Measurements from ENCODE around the gene ELAVL4.

ELAVL4 gene

DNA sequence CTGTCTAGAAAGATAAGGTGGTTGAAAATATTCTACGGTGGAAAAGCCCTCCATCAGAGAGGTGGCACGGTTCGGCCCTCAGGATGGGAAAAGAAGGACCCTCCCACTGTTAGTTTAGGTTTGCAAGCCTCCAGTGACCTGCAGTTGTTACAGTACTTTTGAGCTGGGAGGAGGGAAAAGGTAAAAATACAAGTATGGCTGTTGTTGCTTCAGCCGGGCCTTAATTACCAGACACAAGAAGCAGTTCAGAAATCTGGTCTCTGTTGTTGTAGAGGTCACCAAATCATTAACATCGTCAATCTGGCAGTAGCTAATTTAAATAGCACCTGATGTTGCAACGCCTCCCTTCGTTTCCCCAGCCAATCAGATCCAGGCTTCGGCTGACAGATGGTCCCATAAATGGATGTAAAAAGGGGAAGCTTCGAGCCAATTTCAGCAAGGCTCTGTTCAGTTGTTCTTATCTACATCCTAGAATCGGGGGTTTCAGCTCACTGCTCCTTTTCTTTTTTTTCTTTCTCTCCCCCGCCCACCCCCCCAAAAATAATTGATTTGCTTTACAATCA lies at the start of gene ELAVL4:
Gene ELAVL4, plus strand, starts transcription at position 424 of the 563 bp plus-strand sequence. CDS start 270 bp downstream, outside the sequence.
- DNase-seq (ENCODE audit: low spot score): no peak
- TF ChIP-seq CTCF (IDR thresholded peaks at IDR 0.05; ENCODE audit: extremely low read depth, missing control alignments): no peak

GRCh38 chr1:50060279-50060678 lies 48.4 kb upstream of the ELAVL4 start:
- DNase-seq (ENCODE audit: low spot score): no peak
- no peak for TF ChIP-seq CTCF (IDR thresholded peaks at IDR 0.05; ENCODE audit: extremely low read depth, missing control alignments)

- DNase-seq (ENCODE audit: low spot score): no peak
- TF ChIP-seq CTCF (IDR thresholded peaks at IDR 0.05; ENCODE audit: extremely low read depth, missing control alignments): no peak
These were observed 41.9 kb upstream of the ELAVL4 start for GRCh38 chr1:50066806-50067205.

GRCh38 chr1:50074931-50075330 lies 33.8 kb upstream of the ELAVL4 start:
- DNase-seq (ENCODE audit: low spot score): no peak
- no peak for TF ChIP-seq CTCF (IDR thresholded peaks at IDR 0.05; ENCODE audit: extremely low read depth, missing control alignments)

GRCh38 chr1:50077273-50077672 lies 31.4 kb upstream of the ELAVL4 start:
- TF ChIP-seq CTCF (IDR thresholded peaks at IDR 0.05; ENCODE audit: extremely low read depth, missing control alignments): no peak
- no peak for DNase-seq (ENCODE audit: low spot score)

GRCh38 chr1:50080904-50081586 lies 27.7 kb upstream of the ELAVL4 start:
- TF ChIP-seq CTCF (IDR thresholded peaks at IDR 0.05; ENCODE audit: extremely low read depth, missing control alignments): no peak

GRCh38 chr1:50084389-50084788 lies 24.3 kb upstream of the ELAVL4 start:
- no peak for TF ChIP-seq CTCF (IDR thresholded peaks at IDR 0.05; ENCODE audit: extremely low read depth, missing control alignments)
- DNase-seq (ENCODE audit: low spot score): no peak

More at GRCh38 chr1:50080904-50081586, 27.7 kb upstream of the ELAVL4 start:
- DNase-seq (ENCODE audit: low spot score): peak; percentile 9

Data from GM20000 (cell line).